Hematopoietic multipotent progenitor cell treated with erythropoietin and hydrocortisone succinate and interleukin-3 and kit ligand, for 6 days (in vitro differentiated cells): ENCODE measurements around the gene PREP.
A peak's percentile ranks its signal among the peaks of the same experiment; 100 is the strongest.

Source experiments
- DNase-seq: peaks from one replicate; pipeline ENCODE4 v3.0.0-alpha.2; 2015

The PREP gene

DNA sequence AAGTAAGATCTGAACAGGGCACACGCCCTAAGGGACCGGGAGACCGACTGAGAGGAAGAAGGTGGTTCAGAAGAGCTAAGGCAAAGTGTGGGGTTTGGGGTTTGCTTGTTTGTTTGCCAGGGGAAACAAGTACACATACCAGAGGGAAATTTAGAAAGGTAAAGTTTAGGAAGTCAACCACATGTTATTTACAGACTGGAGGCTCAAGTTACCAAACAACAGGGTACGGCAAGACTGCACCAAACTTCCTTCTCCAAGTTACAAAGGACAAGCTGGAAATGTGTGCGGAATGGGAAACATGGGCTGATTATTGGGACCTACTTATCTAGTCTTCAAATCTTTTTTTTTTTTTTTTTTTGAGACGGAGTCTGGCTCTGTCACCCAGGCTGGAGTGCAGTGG lies 11.2 kb downstream of the PREP start:
- DNase-seq, result no peak

DNA sequence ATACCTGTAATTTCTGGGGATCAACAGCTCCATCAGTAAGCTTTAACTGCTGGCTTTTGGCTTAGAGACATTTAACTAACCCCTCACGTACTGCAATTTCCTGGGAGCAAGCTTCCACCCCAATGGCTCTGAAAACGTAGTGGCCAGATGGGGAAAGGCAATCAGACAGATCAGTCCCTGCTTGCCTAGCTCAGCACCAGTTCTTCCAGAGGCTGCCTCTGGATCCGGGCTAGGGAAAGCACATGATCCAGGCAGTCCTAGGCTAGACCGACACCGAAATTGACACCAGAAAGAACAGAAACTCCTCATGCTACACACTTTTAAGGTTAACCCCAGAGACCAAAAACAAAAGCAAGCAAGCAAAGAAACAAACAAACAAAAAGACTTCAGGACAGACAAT lies 13.3 kb downstream of the PREP start:
- DNase-seq, result no peak

DNA sequence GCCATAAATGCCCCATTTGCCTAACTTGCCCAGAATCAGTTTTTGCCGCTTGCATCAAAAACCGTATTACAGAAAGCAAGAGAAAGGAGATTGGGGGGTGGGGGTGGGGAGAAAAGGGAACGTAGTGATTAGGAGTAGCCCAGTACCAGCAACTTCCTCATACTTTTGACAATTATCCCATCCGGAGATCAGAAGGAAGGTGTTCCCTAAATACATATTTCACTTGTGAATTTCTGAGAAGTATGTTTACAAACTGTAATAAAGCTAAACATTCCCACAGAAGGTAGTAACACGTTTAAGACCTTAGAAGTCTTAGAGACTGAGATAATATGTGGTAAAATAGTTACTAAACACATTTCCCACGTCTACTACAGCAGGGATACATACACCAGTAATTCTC lies 14.5 kb downstream of the PREP start:
- DNase-seq, result no peak

DNA sequence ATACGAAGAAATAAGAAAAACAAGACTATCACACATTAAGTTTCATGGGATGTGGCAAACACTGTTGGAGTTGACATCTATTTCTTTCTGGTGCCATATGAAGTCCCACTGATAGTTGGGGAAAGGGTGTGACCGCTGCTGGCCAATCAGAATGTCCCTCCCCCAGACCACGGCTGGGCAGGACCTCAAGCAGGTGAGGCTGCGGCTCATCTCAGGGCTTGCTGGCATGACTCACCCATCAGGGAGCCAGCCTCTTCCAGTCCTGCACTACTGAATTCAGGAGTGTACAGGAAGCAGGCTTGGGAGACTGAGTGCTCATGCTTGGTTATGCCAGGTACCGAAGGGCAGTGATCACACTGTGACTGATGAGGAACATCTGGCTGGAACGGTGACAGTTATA lies 18.9 kb downstream of the PREP start:
- peak; percentile 45 for DNase-seq

DNA sequence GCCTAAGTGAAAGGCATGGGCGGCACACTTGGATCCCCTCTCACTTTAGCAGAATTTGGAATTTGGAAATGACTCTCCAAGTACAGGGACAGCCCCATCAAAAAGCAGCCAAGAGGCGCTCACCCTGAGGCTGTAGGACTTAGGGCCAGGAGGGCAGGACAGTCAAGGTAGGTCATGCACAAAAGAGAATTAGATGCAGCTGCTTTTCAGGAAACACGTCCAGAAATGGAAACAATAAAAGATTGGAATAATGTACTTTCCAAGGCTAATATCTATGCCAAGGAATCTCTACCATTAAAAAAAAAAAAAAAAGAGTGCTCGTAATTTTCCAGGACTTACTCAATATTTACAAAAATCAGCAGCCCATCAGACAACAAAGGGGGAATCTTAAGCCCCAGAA lies 19.9 kb downstream of the PREP start:
- no peak for DNase-seq

DNA sequence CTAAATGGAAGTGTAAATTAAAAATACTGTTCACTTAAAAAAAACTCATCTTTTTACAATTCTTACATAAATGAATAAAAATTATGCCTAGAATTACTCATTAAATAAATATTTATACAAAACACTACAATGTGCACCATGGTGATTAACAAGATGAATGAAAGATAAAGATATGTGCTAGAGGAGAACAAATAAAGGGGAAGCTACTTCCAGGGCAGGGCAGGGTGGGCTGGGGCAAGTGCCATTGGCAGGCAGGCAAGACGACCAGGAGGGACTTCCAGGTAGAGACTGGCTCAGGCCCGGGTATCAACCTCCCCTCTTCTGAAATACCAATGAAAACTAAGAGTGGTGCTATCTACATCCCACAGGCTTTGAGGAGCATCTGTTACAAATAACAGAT lies 20.4 kb downstream of the PREP start:
- peak; percentile 30 for DNase-seq

DNA sequence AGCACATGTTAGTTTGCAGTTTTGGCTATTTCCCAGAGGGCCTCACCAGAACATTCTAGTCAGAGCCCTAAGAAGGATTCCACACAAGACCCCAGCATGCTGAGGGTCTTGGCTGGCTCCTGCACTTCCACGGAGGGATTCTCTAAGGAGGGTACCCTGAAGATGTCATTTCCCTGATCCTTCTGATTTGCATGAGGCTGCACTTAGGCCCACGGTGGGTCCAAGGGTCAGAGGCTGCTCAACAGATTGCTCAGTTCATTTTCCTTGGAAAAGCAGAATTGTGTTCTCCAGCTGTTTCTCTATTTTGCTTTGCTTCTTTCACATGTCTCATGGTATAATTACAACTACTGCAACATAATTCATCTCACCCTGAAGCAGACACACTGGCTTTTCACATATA lies 22.2 kb downstream of the PREP start:
- DNase-seq, result no peak

DNA sequence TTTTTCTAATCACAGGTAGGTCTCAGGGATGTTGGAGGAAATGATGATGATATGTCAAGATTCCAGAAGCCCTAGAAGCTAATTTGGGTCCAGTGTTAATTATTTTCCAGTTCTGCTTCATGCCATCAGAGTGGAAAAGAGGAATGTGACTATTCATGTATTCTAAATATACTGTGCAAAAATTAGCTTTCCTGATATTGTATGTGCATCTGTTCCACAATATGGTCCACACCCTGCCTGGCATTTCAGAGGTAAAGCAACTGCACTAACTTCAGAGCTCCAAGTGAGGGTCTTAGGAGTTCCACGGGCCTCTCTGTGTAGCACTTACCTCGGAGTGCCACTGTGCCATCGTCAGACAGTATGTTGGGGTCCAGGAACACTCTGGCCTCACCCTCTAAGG lies 27.1 kb downstream of the PREP start:
- no peak for DNase-seq

DNA sequence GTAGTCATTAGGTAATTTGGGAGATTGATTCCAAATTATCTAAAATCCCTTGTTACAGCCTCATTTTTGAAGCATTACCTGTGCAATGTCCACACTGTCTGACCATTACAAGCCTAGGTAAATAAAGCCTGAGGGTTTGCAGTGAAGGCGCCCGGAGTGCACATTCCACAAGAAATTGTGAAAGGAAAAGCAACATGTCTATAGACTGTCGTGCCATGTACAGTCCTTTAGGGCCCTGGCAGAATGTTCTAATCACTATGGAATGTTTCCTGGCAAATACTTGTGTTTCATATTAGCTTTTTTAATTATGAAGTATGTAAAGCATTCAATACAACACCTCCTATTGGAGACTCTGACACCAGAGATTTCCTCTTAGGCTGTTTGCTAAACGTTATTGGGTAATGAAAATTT lies 28.9 kb downstream of the PREP start:
- DNase-seq, result no peak

DNA sequence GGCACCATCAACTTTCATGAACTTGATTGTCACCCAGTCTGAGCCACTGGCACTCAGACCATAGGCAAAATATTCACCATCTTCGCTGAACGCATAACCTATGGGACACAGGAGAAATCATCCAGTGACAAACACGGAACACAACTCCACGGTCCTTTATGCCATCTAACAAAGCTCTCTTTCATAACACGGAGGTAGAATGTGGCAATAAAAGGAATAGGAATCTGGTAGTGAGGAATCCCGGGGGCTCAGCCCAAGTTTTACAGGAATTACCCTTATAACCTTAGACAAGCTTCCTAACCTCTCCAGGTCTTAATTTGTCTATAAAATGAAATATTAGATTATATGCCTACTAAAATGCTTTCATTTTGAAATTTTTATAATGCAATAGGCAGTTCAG lies 29.4 kb downstream of the PREP start:
- no peak for DNase-seq

DNA sequence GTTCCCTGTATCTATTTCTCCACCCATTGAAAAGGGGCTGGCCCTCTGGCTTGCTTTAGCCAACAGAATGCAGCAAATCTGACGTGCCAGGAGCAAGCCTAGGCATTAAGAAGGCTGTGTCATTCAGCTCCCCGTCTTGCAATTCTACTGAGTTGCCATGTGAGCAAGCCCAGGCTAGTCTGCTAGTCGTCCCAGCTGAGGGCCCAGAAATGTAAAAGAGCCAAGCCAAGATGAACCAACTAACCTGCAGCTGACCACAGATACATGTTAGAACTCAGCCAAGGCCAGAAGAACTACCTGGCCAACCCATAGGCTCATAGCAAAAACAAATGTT lies 30.1 kb downstream of the PREP start:
- no peak for DNase-seq

DNA sequence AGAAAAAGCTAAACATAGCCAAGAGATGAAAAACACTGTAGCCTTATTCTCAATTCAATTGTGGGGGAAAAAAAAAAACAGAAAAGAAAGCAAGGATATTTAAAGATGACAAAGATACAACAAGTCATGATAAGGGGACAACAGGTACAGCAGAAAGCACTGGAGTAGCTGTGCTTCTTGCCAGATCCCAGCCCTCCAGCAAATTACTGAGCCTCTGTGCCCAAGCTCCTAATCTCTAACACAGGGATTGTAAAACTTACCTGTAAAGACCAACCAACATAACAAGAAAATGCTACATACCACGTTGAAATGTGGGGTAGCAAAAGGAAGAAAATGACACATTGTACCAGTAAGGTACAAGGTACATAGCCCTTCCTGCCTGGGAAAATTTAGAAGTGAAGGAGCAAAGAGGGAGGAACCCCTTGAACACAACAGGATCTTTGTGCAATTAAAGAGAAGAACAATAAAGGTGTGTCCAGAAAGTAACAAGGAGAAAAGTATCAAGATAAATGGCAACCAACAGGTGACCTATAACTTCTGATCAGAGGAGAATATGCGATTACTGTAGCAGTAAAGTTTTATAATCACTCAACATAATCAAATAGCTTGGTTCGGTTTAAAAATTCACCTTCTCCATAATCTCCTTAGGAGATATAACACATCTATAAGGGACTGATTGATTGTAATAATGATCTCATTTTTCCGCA lies 30.6 kb downstream of the PREP start:
- DNase-seq, result no peak

DNA sequence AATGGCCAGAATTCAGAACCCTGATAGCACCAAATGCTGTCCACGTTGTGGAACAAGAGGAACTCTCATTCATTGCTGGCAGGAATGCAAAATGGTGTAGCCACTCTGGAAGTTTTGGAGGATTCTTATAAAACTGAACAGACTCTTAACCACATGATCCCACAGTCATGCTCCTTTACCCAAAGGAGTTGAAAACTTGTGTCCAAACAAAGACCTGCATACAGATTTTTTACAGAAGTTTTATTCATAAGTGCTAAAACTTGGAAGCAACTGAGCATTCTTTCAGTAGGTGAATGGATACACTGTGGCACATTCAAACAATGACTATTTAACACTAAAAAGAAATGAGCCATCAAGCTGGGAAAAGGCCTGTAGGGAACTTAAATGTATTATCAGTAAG lies 32.5 kb downstream of the PREP start:
- DNase-seq, result no peak

DNA sequence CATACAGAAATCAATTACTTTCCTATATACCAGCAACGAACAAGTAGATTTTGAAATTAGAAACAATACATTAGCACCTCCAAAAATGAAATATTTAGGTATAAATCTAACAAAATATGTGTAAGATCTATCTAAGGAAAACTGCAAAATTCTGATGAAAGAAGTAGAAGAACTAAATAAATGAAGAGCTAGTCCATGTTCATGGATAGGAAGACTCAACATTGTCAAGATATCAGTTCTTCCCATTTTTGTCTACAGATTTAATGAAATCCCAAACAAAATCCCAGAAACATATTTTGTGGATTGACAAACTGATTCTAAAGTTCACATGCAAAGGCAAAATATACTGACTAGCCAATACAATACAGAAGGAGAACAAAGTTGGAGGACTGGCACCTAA lies 33.7 kb downstream of the PREP start:
- no peak for DNase-seq

DNA sequence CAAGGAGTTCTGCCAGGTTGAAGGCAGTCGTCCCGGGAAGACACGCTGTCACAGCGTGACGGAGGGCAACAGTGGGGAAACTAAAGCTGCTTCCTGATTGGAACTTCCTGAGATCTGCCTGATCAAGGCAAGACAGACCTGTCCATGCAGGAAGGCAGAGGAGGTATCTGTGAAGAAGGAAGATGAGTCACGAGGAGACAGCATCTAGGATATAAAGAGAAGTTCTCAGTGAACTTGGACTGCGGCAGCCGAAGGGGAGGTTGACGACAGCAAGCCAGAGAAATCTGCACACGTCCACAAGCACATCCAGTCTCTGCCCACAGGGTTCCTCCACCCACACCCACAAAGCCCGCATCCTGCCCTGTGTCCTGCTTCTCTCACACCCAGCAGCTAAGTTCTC lies 38.6 kb downstream of the PREP start:
- DNase-seq, result no peak

DNA sequence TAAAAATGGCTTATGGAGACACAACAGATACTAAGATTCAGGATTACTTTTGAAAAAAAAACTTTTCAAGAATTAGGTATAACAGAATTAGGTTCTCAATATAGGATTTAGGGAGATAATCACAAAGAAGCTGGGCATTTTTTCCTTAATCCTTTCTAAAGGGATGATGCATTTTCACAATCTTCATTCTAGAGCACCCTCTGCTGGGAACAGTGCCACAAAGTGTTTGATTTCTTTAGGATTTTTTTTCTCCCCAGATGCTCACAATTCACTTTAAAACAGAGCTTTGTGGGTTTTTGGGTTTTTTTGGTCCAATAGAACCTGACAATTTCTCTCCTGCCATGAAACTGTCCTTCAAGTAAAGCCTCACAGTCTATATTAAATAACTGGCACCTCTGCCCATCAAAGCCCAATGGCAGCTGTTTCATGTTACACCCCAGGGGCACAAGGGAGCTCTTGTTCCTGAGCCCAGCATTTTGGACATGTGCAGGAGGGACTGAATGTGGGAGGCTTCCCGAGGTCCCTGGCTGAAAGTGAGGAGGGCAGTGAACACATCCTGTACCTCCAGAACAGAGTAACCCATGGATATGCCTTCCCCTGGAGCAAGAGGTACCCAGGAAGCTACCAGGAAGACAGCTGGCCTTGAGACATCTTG lies 39.7 kb downstream of the PREP start:
- DNase-seq, result no peak

DNA sequence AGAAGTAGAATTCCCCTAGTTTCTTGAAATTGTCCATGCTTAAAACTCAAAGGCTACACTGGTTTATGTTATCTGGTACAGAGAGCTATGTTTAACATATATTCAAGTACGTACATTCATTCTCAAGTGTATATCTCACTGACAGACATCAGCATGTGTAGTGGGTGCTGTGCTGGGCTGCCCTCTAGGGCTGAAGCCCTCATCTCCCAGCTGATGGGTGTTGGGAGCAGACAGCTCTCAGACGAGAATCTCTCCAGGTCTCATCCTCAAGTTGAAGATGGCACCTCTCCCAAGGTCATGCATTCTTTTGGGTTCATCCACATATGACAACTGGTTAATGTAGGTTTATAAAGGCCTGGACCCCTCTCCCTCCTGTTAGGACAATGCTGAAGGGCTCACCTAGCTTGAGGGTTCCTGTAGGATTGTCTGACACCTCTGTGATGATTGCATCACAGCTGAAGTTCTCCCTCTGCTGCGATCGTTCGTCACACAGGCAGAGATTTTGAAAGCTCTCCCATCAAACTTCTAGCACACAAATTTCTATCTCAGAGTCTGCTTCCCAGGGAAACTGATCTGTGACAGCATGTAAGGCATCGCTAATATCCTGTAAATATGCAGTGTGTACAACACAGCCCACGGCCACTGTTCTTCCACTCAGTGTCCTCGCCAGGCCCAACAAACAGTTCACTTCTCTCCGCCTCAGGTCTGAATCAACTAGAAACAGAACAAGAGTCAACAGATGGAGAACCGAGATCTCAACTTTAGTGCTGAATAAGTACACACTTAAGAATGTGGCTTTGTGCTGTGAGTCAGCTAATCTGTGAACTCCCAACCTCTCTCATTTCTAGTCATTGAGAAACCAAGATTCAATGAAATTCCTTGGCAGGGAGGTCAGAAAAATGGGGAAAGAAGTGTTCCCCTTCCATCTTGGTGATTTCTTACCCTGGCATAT lies 43.2 kb downstream of the PREP start:
- DNase-seq, result no peak

DNA sequence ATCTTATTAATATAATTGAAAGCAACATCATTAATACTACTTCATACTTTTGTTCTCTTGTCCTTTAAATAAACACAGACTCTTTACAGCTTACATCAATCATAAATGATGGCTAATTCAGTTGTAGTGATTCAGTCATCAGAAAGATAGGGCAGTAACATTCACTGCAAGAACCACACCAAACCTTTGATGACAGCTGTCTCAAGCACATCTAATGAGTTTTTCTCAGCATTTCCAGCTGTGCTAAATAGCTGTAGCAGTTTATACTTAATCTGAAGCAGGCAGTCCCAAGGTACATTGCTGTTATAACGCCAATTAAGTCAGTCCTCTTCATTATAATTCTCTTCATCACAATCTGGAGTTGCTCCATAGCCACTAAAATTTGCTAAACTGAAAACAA lies 45.7 kb downstream of the PREP start:
- no peak for DNase-seq

DNA sequence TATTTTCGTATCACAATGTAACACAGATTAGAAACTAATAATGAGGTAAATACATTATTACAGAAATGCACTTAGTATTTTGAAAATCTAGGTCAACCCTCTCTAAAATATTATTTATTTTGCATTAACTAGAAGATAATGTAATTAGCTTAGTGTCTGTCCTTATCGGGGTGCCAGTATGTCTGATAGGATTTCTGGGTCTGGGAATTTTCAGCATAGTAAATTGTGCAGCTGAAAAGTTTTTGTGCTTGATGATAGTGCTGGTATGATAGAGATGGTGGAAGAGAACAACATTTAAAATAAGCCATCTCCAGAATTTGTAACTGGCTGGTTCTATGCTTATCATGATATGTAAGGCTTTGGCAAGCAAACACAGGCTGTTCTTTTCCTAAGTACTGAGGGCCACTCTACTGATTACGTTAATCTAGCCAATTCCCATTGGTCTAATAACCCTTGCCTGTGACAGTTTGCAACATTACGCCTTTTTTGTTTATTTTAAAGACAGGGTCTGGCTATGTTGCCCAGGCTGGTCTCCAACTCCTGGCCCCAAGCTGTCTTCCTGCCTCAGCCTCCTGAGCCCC lies 50.8 kb downstream of the PREP start:
- DNase-seq, result no peak

DNA sequence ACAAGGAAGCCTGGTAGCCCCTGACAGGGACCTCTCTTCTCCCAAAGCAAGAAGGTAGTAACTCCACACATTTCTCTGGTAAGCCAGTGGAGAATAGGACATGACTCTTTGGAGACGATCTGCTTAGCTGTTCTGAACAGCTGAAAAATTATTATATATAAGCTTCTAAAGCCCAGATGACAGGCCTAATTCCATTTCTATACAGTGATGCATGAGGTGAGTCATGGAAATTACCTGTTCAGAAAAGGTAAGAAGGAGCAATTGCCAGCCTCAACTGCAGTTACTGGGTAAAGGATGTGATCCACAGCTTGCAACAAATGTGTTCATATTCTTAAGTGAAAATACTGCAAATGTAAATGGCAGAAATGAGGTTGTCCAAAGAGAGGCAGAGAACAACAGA lies 54.0 kb downstream of the PREP start:
- DNase-seq, result no peak

DNA sequence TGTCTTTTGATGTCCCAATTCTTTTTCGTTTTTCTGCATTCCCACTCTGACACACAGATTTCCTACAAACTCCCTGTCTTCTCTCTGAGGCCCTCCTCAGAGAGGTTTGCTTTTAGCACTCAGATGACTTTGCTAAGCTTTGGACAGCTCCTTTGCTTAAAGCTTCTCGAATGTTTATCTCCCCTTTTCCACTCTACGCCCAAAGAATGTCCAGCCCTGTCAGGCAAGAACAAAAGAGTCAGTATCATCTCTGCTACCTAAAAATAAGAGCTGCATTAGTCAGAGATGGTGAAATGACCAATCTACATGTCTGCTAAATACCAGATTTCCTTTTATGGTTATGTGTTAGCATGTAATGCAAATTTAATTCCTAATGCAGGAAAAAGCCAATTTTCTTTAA lies 56.8 kb downstream of the PREP start:
- DNase-seq, result no peak

DNA sequence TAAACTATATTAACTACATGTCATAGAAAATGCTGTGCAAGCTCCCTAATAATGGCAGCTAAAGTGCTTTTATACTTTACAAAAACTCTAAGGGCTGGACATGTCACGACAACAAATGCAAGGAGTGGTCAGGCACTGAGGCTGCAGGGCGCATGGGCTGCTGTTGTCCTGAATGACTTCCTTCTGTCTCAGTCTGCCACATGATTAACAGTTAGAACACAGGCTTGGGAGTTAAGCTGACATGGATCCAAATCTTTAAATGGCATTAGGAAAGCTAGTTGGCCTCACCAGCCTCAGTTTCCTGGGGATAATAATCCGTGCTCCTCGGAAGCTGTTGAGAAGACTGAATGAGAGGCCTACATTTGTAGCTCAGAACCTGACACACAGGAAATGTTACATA lies 57.4 kb downstream of the PREP start:
- no peak for DNase-seq

DNA sequence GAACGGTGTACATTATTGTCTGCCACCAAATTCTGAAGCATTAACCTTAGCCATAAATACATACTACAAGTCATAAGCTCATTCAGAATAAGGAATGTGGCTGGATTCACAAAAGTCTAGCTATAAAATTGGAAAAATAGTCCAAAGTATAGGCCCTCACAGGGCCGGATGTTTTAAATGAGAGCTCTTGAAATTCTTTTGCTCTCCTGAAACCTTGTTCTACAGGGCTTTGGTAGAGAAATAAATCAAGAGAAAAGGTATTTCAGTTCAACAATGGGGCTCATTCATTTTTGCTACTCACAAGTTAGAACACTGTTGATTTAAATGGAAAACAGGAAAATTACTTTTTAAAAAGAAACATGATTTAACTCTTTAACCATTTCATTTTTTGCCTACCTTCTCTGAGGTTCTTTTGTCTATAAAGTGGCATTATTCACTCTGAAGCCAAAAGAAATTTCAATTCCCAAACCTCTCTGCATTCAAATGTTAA lies 58.0 kb downstream of the PREP start:
- DNase-seq, result no peak
